ENCODE data around the gene SLC22A17.
"Not testable (repeated sequence)": the region's sequence is repeated elsewhere in the genome, so short reads cannot be mapped to it uniquely, and the experiment has no call there.

Gene SLC22A17

GRCh38 chr14:23327947-23328744, 24.5 kb downstream of the SLC22A17 start:
- DNase-seq: peak; percentile 31

GRCh38 chr14:23326491-23327332, 26.0 kb downstream of the SLC22A17 start:
- no peak for DNase-seq

- DNase-seq: not testable (repeated sequence)
Measured at GRCh38 chr14:23325746-23326145, 26.9 kb downstream of the SLC22A17 start.

GRCh38 chr14:23324993-23325392, 27.7 kb downstream of the SLC22A17 start:
- DNase-seq: no peak

- DNase-seq: no peak
Measured at GRCh38 chr14:23324455-23324846, 28.2 kb downstream of the SLC22A17 start.

- no peak for DNase-seq
Measured at GRCh38 chr14:23323838-23324454, 28.7 kb downstream of the SLC22A17 start.

DNA sequence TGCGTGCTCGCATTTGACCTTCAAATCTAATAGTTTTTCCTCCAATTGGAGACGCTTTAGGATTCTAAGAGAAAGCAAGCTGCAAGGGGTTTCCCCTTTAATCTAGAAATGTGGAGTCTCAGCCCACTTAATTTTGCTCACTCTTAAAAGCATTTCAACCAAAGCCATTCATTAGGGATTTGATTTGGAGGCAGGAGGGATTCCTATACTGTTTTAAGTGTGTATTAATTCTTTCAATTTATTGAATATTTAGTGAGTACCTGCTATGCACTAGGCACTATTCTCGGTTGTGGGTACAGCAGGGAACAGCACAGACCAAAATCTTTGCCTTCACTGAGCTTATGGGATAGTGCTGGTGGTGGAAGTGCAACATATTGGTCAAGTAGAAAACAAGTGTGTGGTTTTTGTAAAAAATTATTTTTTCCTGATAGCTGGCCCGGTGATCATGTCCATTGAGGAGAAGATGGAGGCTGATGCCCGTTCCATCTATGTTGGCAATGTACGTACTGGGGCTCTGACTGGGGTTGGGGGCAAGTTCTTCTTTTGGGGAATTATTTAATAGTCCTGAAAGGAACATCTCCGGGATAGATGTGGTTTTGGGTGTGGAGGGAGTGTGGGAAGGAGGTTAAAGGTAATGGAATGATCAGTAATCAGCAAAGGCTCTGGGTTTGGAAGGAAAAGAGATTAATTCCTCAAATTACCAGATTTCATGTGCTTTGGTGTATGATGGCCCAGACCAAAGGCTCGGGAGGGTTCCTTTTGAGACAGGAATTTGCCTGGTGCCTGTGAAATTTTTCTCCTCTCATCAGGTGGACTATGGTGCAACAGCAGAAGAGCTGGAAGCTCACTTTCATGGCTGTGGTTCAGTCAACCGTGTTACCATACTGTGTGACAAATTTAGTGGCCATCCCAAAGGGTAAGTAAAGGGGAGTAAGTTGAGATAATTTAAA, 29.8 kb downstream of the SLC22A17 start:
- no peak for DNase-seq

GRCh38 chr14:23321572-23322547, 30.8 kb downstream of the SLC22A17 start:
- peak; percentile 51 for DNase-seq

DNA sequence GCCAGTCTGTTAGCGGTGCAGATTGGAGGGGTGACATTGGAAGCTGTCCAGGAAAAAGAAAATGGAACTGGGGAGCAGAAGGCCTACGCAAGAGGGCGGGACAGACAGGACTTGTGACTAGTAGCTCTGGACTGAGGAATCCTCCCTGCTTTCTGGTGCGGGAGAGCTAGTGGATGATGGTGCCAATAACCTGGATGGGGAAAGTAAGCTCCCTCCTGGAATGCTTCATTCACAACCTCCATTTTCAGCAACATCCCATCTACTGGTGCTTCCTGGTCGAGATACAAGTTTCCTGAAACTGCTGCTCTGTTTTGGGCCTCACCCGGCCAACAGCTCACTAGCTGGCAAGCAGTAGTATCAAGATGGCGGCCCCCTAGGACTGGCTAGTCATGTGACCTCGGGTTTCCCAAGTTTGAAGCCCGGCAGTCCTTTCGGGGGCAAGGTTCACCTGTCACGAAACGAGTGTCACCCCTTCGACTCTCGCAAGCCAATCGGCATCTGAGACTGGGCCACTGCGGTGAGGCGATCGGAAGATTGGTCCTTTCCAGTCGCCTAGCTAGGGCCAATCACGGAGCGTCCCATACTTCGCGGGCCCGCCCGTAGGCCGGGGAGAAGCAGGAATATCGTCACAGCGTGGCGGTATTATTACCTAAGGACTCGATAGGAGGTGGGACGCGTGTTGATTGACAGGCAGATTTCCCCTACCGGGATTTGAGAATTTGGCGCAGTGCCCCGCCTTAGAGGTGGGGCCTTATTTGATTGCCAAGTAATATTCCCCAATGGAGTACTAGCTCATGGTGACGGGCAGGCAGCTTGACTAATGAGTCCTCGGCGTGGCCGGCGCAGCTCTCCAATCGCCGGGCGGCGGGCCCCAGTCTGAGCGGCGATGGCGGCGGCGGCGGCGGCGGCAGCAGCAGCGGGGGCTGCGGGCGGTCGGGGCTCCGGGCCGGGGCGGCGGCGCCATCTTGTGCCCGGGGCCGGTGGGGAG, 31.8 kb downstream of the SLC22A17 start, which contains the start of gene PABPN1:
PABPN1 (plus strand) TSS at position 874 of the 988 bp plus-strand sequence; CDS start at position 887, 13 bp downstream.
- DNase-seq: peak; percentile 99

- DNase-seq: no peak
Measured at GRCh38 chr14:23319746-23320583, 32.7 kb downstream of the SLC22A17 start.

DNA sequence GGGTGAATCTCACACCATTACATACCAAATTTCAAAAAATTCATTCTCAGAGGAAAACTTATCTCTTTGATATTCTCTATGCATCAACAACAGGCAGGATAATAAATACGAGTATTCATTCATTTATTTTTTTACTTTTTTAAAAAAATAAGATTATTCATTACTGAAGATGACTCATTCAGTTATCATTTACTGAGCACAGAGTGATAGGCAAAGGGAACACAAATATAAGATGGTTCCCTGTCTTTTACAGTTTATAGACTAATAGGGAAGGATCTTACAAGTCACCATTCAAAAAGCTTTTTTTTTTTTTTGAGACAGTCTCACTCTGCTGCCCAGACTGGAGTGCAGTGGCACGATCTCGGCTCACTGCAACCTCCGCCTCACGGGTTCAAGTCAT, 36.4 kb downstream of the SLC22A17 start:
- DNase-seq: no peak

DNA sequence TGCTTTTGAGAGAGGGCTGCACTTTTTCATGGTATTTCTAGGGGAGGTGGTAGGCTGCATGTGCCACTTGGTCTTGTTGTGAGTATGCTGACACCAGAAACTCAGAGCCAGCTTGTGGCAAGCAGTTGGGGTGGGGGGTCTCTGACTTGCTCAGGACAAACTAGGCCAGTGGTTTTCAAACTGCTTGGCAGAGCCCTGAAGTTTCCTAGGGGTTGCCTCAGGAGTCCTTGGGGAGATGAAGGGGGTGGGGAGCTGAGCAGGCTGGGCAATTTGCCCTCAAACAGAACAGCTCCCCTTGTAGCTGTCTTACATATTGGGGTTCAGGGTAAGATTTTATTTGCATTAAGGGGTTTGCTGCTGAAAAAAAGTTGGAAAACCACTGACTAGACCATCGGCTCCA, 42.1 kb downstream of the SLC22A17 start:
- no peak for DNase-seq

DNA sequence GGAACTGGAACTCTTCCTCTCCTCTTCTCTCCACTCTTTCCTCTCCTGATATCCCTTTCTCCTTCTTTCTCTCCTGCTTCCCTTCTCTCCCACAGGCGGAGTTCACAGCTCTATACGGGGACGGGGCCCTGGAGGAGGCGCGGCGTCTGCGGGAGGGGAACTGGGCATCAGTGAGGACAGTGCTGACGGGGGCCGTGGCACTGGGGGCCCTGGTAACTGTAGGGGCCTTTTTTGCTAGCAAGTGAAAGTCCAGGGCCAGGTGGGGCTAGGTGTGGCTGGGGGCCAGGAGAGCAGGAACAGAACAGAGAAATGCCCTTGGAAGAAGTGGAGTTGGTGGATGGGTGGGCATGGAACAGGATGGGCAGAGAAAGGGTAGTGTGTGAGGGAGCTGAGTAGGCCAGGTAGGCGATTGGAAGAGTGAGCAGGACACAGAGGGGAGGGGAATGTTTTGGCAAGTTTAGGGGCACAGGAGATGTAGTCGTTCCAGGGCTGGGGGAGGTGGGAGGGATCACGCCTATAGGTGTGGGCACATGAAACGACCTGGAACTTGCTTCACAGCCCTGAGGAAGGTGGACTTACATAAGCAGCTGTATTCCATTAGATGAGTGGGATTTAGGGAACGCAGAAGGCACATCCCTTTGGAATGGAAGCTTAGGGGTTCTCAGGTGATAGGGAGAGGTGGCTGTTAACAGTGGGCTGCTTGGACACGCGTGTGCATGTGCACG, 43.8 kb downstream of the SLC22A17 start:
- DNase-seq: no peak

DNA sequence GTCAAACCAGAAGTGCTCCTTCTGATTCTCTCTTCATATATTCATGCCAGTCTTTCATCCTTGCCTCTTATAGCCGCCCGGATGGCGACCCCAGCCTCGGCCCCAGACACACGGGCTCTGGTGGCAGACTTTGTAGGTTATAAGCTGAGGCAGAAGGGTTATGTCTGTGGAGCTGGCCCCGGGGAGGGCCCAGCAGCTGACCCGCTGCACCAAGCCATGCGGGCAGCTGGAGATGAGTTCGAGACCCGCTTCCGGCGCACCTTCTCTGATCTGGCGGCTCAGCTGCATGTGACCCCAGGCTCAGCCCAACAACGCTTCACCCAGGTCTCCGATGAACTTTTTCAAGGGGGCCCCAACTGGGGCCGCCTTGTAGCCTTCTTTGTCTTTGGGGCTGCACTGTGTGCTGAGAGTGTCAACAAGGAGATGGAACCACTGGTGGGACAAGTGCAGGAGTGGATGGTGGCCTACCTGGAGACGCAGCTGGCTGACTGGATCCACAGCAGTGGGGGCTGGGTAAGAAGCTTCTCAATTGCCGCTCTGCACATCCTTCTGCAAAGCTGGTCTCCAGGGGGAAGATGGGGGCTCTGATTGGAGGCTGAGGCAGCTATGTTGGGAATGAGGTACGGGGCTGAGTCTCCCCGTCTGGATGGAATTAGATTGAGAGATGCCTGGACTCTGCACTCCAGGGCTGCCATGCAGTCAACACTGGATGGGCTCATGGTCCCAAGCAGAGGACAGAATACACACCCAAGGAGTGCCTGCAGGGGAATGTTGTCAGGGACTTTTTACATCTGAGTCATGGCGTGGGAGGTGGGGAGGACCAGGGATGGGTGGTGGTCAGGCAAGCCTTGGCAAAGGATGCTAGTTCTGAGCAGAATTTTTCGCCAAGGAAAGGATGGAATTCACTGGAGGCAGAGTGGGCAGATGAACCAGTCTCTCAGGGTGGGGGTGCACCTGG, 44.7 kb downstream of the SLC22A17 start:
- DNase-seq: peak; percentile 58

- DNase-seq: no peak
Measured at GRCh38 chr14:23307146-23307530, 45.5 kb downstream of the SLC22A17 start.

DNA sequence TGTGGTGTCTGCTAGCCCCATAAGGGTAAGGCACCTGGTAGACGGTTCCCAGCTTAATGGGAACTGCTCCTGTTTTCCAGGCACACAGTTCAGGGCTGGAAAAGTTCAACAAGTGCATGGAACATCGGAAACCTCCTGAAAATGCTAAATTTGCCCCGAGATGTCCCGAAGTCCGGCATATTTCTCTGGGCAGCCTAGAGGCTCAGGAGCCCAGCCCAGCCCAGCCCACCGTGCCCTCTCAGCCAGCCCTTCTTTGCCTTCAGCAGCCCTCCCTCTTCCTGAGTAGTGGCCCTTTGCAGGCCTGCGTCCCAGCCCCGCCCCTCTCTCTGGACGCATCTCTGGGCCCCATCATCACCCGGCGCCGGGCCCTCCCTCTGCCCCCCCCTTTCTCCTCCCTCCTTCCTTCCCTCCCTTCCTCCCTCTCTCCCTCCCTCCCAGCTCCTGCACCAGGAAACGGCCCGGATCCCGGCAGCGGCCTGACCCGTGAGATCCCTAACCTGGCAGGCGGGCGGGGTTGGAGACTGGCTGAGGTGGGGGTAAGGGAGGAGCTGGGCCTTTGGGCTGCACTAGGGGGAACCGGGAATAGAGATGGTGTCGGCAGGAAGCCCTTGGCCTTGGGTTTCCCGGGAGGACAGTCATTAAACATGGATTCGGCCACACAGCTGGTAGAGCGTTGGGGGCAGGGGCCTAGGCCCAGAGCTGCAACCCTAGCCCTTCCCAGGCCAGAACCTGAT, 46.1 kb downstream of the SLC22A17 start, which contains the start of gene BCL2L2:
BCL2L2 (plus strand) TSS at position 422 of the 734 bp plus-strand sequence. CDS start 935 bp downstream, outside the sequence.
- peak; percentile 90 for DNase-seq
